ENCODE results near the gene HDAC5. TPM values are rescaled to one million over a fixed set of nuclear protein-coding genes. Genes with fewer than 3 reads are reported as not detected.

The HDAC5 gene
- total RNA-seq, 6 experiments from 2014 or later: 12.0 to 26.4 (median 15.5) TPM

- peaks cover 0 to 24% (median 6%) of the 10 kb centered on the region in 4 donors for H3K4me1 ChIP-seq
- DNase-seq (peak; percentile 90 to 93 (median 90)), ATAC-seq (peak; percentile 73 to 83 (median 78))
- TF ChIP-seq POLR2A (IDR thresholded peaks at IDR 0.05) (peak; percentile 90), CTCF (IDR thresholded peaks at IDR 0.05) (no peak)
- no peaks in the 10 kb centered on the region for H3K27me3 ChIP-seq
- peak within 1 kb of the TSS; percentile 63 to 69 (median 67) for H3K4me3 ChIP-seq
- intact Hi-C loops (cut with DNase I): no loop called here
- no peaks in the 10 kb centered on the region for H3K9me3 ChIP-seq
- H3K27ac ChIP-seq: peak within 1 kb of the TSS; percentile 73 to 88 (median 81)
- H3K36me3 ChIP-seq: peaks cover 0 to 23% (median 4%) of the 10 kb centered on the region in 4 donors
- WGBS (ENCODE audit: insufficient coverage, low coverage, low lambda C conversion rate, missing lambda C conversion rate): under 1% methylated on average over 51 of the region's 65 CpGs
Measured at GRCh38 chr17:44066204-44066930, 57.1 kb downstream of the HDAC5 start, which contains the start of gene LSM12. LSM12 (minus strand) TSS chr17:44066671; CDS start chr17:44066587, 84 bp downstream.

GRCh38 chr17:44065668-44066203 is 57.7 kb downstream of the HDAC5 start:
- no peaks in the 10 kb centered on the region for H3K9me3 ChIP-seq
- peak overlapping the region; percentile 63 to 69 (median 67) for H3K4me3 ChIP-seq
- H3K27ac ChIP-seq: peak overlapping the region; percentile 73 to 88 (median 81)
- no peak for DNase-seq
- no peak for ATAC-seq
- no peaks in the 10 kb centered on the region for H3K27me3 ChIP-seq
- WGBS (ENCODE audit: insufficient coverage, low coverage, low lambda C conversion rate, missing lambda C conversion rate): 1% methylated on average over 8 of the region's 9 CpGs
- H3K4me1 ChIP-seq: peaks cover 0 to 21% (median 6%) of the 10 kb centered on the region in 4 donors
- intact Hi-C loops (cut with DNase I): no loop called here
- peaks cover 0 to 30% (median 7%) of the 10 kb centered on the region in 4 donors for H3K36me3 ChIP-seq
- TF ChIP-seq POLR2A (IDR thresholded peaks at IDR 0.05) (no peak), CTCF (IDR thresholded peaks at IDR 0.05) (no peak)

- WGBS (ENCODE audit: insufficient coverage, low coverage, low lambda C conversion rate, missing lambda C conversion rate): 73% methylated on average over 10 of the region's 10 CpGs
Measured at GRCh38 chr17:44063704-44064639, 59.5 kb downstream of the HDAC5 start.

More at GRCh38 chr17:44063704-44064639, 59.5 kb downstream of the HDAC5 start:
- Histone ChIP-seq H3K27me3 (no peaks in the 10 kb centered on the region), H3K9me3 (no peaks in the 10 kb centered on the region), H3K4me1 (peaks cover 0 to 16% (median 9%) of the 10 kb centered on the region in 4 donors), H3K4me3 (no peak overlapping the region), H3K36me3 (peaks cover 0 to 37% (median 9%) of the 10 kb centered on the region in 4 donors), H3K27ac (no peak overlapping the region)
- intact Hi-C loops (cut with DNase I): no loop called here
- no peak for DNase-seq
- TF ChIP-seq POLR2A (IDR thresholded peaks at IDR 0.05) (no peak), CTCF (IDR thresholded peaks at IDR 0.05) (no peak)
- ATAC-seq: no peak

All from right lobe of liver (tissue), 6 donors.